ENCODE data around the gene JSRP1.

- TF ChIP-seq EZH2phosphoT487 (IDR thresholded peaks at IDR 0.05; ENCODE audit: borderline replicate concordance, low read depth, low read length): no peak
- TF ChIP-seq CTCF (conservative IDR thresholded peaks at IDR 0.05; ENCODE audit: low read length): no peak
Observed at GRCh38 chr19:2252055-2252796, 4.0 kb downstream of the JSRP1 start.
